Loucy (cell line): ENCODE results near the gene TRIM63.

Source experiments
- H2AFZ ChIP-seq: fragments of 200-600 bp; sonication (generic); 2 replicates; pipeline ENCODE4 v1.6.0; 2016; ENCODE audit warnings: antibody characterized with exemption, mild to moderate bottlenecking, low read length, moderate library complexity
- H3F3A ChIP-seq: fragments of 200-600 bp; 2 replicates; pipeline ENCODE4 v1.6.0; 2016; ENCODE audit warnings: antibody characterized with exemption, low read depth, mild to moderate bottlenecking
- H3K27me3 ChIP-seq: fragments of 200-600 bp; sonication (generic); 2 replicates; pipeline ENCODE4 v1.6.1; 2014; ENCODE audit warnings: low read length, mild to moderate bottlenecking; ENCODE audit not compliant: insufficient read depth, poor library complexity, severe bottlenecking
- H3K36me3 ChIP-seq: fragments of 200-600 bp; sonication (generic); 2 replicates; pipeline ENCODE4 v1.6.1; 2016; ENCODE audit warnings: low read length; ENCODE audit not compliant: insufficient read depth
- H3K4me1 ChIP-seq: fragments of 200-600 bp; sonication (generic); 2 replicates; pipeline ENCODE4 v1.5.1; 2014; ENCODE audit warnings: low read length, mild to moderate bottlenecking; ENCODE audit not compliant: insufficient read depth, poor library complexity, severe bottlenecking
- H3K4me2 ChIP-seq: fragments of 200-600 bp; sonication (generic); 2 replicates; pipeline ENCODE4 v1.6.0; 2014; ENCODE audit warnings: antibody characterized with exemption, low read length, low read depth, mild to moderate bottlenecking; ENCODE audit not compliant: poor library complexity, severe bottlenecking
- H3K4me3 ChIP-seq: fragments of 200-600 bp; sonication (generic); 2 replicates; pipeline ENCODE4 v1.5.1; 2014; ENCODE audit warnings: low read length, mild to moderate bottlenecking, mixed read lengths; ENCODE audit not compliant: poor library complexity, severe bottlenecking
- H3K79me2 ChIP-seq: fragments of 200-600 bp; sonication (generic); 2 replicates; pipeline ENCODE4 v1.6.1; 2014; ENCODE audit warnings: low read length; ENCODE audit not compliant: insufficient read depth
- H3K9ac ChIP-seq: fragments of 200-600 bp; sonication (generic); 2 replicates; pipeline ENCODE4 v1.6.0; 2014; ENCODE audit warnings: mild to moderate bottlenecking, low read depth, low read length, moderate library complexity; ENCODE audit not compliant: poor library complexity, severe bottlenecking
- H3K9me2 ChIP-seq: fragments of 200-600 bp; sonication (generic); replicated peaks from 2 replicates; pipeline ENCODE4 v1.6.1; 2016; ENCODE audit warnings: low read depth, low read length, mixed read lengths
- H3K9me3 ChIP-seq: fragments of 200-600 bp; sonication (generic); 2 replicates; pipeline ENCODE4 v1.6.1; 2014; ENCODE audit warnings: mild to moderate bottlenecking, antibody characterized with exemption, low read length, low read depth; ENCODE audit not compliant: insufficient read depth
- H4K20me1 ChIP-seq: fragments of 200-600 bp; sonication (generic); 2 replicates; pipeline ENCODE4 v1.6.0; 2014; ENCODE audit warnings: antibody characterized with exemption, low read length, mild to moderate bottlenecking; ENCODE audit not compliant: insufficient read depth, poor library complexity, severe bottlenecking
- CTCF ChIP-seq: fragments of 200-600 bp; sonication (generic); conservative IDR thresholded peaks from 2 replicates; pipeline ENCODE4 v1.5.1; 2014; ENCODE audit warnings: mild to moderate bottlenecking, antibody characterized with exemption, low read length
- EZH2phosphoT487 ChIP-seq: fragments of 200-600 bp; IDR thresholded peaks from 2 replicates; pipeline ENCODE4 v1.6.1; 2018; ENCODE audit warnings: antibody characterized with exemption, mild to moderate bottlenecking, moderate library complexity, borderline replicate concordance

Gene TRIM63

GRCh38 chr1:26041978-26042377 lies 25.5 kb downstream of the TRIM63 start:
- no peaks in the 10 kb centered on the region for H3K79me2 ChIP-seq
- no peak overlapping the region for H3K9ac ChIP-seq
- no peaks in the 10 kb centered on the region for H3K27me3 ChIP-seq
- H3K9me3 ChIP-seq = no peaks in the 10 kb centered on the region
- H3K4me1 ChIP-seq = peaks cover 7% of the 10 kb centered on the region
- TF ChIP-seq EZH2phosphoT487 = no peak
- TF ChIP-seq CTCF = no peak
- H3K9me2 ChIP-seq = no peaks in the 10 kb centered on the region
- H2AFZ ChIP-seq = no peak overlapping the region
- no peak overlapping the region for H3K4me2 ChIP-seq
- no peak overlapping the region for H3K4me3 ChIP-seq
- no peaks in the 10 kb centered on the region for H3F3A ChIP-seq
- no peaks in the 10 kb centered on the region for H3K36me3 ChIP-seq
- H4K20me1 ChIP-seq = no peaks in the 10 kb centered on the region

- no peaks in the 10 kb centered on the region for H3K36me3 ChIP-seq
- TF ChIP-seq CTCF = no peak
- no peak for TF ChIP-seq EZH2phosphoT487
- H3K9me2 ChIP-seq = no peaks in the 10 kb centered on the region
- no peak overlapping the region for H3K4me3 ChIP-seq
- no peak overlapping the region for H3K4me2 ChIP-seq
- peaks cover 10% of the 10 kb centered on the region for H3K4me1 ChIP-seq
- no peaks in the 10 kb centered on the region for H3F3A ChIP-seq
- H3K9ac ChIP-seq = no peak overlapping the region
- no peaks in the 10 kb centered on the region for H4K20me1 ChIP-seq
- H2AFZ ChIP-seq = no peak overlapping the region
- no peaks in the 10 kb centered on the region for H3K79me2 ChIP-seq
- H3K9me3 ChIP-seq = no peaks in the 10 kb centered on the region
- H3K27me3 ChIP-seq = no peaks in the 10 kb centered on the region
These were observed 26.0 kb downstream of the TRIM63 start for GRCh38 chr1:26041401-26041800.

- Histone ChIP-seq H3F3A (no peaks in the 10 kb centered on the region), H3K79me2 (no peaks in the 10 kb centered on the region), H2AFZ (no peak overlapping the region), H3K4me2 (no peak overlapping the region), H3K27me3 (peaks cover 8% of the 10 kb centered on the region), H3K4me1 (peaks cover 23% of the 10 kb centered on the region), H4K20me1 (no peaks in the 10 kb centered on the region), H3K9me2 (no peaks in the 10 kb centered on the region), H3K36me3 (no peaks in the 10 kb centered on the region), H3K9me3 (no peaks in the 10 kb centered on the region), H3K4me3 (no peak overlapping the region), H3K9ac (no peak overlapping the region)
- TF ChIP-seq EZH2phosphoT487 (no peak), CTCF (no peak)
These were observed 28.5 kb downstream of the TRIM63 start for GRCh38 chr1:26038904-26039303.
